Measurements from ENCODE around the gene ETF1.

The ETF1 gene

DNA sequence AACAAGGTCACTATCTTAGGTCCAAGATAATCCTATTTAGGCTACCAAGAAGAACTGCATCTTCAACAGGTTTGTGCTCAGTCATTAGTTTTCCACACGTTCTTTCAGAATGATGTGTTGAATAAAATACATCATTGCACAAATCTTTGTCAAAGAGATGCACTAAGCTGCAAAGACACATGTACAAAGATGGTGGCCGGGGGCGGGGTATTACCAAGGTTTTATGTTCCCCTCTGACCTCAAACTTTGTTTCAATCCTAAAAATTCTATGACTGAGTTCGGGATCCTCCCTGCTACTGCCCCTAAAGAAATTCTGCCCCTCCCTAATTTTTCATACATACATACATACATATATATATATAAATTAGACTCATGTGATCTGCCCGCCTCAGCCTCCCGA is 17.9 kb upstream of the ETF1 start:
- no peak for DNase-seq

DNA sequence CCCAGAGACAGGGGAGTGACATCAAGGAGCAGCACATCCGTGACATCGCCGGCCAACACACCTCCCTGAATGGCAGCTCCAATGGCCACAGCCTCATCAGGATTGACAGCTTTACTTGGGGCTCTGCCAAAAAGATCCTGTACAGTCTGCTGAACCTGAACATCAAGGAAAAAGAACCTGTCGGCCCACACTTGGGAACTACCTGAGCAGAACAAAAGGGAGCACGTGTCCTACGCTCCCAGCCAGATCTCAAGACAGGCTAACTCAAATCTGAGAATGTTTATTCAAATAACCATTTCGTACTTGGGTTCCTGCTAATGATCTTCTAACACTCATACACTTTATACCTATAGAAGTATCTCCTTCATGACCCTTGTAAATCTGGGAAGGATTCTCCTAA is 16.9 kb upstream of the ETF1 start:
- no peak for DNase-seq

DNA sequence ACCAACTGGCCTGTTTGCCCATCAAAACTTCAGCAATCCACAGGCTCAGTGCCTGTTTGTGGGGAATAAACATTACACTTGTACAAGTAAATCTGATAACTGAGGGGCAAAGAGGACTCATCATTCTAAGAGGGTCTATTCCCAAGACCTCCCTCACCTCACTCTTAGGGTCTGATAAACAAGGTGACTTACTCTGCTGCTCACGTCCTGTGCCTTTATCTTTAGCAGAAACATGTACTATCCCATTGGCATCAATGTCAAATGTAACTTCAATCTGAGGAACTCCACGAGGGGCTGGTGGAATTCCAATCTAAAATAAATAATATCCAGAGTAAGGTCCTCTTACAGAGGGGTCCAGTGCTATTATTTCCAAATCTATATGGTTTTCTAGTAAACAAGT is 14.6 kb upstream of the ETF1 start:
- no peak for DNase-seq

DNA sequence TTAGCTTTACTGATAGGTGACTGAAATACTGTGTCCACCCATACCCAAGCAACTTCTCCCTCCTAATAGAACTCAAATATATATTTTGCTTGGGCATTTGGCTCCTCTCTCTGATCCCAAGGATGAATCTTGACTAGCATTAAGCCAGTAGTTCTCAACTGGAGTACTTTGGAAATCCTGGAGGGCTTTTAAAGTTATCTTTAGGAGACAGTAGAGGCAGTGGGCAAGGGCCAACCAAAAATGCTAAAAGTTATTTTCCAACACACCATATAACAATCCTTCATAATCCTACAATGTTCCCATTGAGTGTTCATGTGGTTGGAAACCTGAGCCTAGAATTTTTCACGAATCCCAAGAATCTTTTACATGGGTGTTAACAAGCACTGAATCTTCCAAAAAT is 11.1 kb upstream of the ETF1 start:
- DNase-seq: no peak

DNA sequence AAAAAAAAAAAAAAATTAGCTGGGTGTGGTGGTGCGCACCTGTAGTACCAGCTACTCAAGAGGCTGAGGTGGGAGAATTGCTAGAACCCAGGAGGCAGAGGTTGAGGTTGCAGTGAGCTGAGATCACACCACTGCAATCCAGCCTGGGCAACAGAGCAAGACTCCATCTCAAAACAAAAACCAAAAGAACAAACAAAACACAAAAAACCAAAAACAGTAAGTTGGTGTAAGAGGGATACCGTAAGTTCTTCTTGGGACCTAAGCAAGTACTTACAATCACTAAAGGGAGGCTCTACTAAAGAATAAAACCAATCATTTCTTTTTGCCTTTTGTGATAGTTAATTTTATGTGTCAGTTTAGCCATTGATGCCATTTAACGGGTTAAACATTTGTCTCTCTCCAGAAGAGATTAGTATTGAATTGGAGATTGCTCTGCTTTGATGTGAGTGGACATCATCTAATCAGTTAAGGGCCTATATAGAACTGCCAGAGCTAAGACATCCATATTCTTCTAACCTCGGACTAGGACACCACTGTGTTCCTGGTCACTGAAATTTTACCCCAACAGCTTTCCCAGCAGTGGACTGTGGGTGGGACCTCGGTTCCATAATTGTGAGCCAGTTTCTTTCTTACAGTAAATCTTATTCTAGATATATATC is 10.5 kb upstream of the ETF1 start:
- no peak for DNase-seq

DNA sequence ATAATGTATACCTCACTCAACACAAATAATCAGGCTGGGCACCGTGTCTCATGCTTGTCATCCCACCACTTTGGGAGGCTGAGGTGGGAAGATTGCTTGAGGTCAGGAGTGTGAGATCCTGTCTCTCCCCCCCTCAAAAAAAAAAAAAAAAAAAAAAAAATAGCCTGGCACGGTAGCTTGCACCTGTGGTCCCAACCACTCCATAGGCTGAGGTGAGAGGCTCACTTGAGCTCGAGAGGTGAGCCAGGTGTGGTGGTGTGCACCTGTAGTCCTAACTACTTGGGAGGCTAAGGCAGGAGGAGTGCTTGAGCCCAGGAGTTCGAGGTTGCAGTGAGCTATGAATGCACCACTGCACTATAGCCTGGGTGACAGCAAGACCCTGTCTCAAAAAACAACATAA is 9.6 kb upstream of the ETF1 start:
- DNase-seq: no peak

DNA sequence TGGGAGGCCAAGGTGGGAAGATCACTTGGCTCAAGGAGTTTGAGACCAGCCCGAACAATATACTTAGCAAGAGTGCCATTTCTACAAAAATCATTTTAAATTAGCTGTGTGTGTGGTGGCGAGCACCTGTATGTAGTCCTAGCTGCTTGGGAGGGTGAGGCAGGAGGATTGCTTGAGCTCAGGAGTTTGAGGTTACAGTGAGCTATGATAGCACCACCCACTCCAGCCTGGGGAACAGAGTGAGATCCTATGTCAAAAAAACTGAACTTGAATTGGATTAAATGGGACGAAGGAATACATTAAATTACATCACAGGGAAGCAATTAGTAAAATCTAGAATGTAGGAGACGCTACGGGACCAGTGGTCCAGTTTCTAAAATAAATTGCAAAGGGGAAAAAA is 6.4 kb upstream of the ETF1 start:
- DNase-seq: no peak

DNA sequence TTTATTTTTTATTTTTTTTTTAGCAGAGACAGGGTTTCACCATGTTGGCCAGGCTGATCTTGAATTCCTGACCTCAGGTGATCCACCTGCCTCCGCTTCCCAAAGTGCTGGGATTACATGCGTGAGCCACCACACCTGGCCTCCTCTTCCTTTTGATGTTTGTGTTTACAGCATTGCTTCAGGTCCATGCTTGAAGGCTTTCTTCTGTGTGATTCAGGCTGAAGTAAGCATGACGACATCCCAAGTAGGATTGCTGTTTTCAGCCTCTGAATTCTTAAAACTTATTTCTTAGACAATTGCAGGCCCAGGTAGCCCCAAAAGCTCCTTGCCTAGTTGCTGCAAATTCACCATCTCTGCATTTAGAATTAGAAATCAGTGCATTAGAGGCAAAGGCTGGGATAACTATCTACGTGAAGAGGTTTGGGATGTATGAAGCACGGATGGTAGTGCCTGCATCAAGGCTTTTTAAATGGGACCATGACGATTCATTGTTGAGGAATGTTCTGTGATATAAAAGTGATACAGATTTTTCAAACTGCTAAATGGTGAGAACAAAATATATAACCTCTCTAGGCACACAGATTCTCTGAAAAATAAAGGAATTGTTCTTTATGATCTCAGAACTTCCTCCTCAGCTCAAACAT is 3.0 kb upstream of the ETF1 start:
- no peak for DNase-seq

DNA sequence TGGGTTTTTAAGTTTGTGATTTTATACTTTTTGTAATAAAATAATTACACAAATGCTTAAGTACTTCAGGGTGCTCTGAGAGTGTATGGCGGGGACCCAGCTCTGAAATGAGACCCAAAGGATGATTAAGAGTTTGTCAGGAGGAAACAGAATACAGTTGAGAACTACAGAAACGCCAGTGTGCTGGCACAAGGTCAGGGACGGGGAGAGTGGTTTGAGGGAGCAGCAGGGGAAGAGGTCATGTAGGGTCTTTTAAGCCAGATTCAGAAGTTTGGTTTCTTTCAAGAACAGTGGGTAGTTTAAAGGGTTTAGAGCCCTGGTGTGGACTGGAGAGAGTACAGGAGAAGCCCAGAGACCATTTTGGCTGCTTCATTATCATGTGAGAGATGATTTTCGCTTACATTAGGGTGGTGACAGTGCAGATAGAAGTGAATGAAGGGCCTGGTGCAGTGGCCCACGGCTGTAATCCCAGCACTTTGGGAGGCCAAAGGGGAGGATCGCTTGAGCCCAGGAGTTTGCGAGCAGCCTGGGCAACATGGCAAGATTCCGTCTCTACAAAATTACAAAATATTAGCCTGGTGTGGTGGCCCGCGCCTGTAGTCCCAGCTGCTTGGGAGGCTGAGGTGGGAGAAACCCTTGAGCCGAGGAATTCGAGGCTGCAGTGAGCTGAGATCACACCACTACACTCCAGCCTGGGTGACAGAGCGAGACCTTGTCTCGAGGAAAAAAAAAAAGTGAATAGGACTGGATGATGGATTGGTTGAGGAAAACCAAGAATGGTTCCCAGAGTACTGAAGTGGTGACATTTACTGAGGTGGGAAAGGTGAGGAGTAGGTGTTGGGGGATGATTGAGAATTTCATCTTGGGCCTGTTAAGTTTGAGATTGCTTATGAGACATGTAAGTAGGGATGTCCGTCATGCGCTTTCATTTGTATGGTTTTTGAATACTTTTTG is 1.4 kb upstream of the ETF1 start:
- DNase-seq: no peak

DNA sequence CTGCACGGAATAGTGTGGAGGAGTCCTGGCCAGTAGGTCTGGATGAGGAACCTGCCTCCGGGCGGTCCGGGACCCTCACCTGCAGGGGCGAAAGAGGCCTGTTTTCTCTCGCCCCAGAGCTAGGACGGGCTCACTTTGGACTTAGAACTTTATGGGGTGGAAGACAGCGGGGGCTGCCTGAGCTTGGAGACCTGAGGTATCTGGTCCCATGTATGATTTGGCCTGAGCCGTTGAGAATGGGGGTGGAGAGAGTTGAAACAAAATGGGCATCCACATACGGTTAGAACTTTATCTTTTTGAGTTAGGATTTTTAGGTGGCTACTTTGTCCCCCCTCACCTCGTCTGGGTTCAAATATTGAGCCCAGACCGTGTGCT is 681 bp upstream of the ETF1 start:
- no peak for DNase-seq

DNA sequence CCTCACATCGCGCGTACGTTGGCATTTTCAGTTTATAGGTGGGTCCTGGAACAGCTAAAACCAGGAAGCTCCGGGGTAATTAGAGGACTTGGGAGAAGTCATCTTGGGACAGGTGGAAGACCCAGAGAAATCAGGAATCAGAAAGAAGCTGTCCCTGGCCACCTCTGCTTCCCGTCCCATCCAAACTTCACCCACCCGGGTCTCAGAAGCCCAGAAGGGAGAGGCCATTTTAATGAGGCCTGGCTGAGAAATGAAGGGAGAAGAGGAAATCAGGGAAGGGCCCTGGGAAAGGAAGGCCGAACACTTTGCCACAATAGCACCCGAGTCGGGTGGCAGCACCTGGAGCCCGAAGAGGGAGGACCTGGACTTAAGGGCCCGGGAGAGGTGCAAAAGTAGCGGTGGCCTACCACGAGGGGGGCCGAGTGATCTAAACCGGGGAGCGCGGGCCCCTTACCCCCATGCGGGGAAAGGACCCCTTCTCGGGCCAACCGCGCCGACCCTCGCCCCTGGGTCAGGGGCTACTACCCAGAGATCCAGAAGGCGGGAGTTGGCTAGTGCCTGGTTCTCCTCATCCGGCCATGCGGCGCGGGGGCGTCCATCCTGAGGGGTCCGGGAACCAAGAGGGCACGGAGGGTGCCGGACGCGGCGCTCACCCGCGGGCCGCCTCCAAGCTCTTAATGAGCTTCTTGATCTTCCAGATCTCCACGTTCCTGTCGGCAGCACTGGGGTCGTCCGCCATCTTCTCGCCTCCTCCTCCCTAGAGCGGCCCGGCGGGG is 668 bp downstream of the ETF1 start:
- DNase-seq: no peak

DNA sequence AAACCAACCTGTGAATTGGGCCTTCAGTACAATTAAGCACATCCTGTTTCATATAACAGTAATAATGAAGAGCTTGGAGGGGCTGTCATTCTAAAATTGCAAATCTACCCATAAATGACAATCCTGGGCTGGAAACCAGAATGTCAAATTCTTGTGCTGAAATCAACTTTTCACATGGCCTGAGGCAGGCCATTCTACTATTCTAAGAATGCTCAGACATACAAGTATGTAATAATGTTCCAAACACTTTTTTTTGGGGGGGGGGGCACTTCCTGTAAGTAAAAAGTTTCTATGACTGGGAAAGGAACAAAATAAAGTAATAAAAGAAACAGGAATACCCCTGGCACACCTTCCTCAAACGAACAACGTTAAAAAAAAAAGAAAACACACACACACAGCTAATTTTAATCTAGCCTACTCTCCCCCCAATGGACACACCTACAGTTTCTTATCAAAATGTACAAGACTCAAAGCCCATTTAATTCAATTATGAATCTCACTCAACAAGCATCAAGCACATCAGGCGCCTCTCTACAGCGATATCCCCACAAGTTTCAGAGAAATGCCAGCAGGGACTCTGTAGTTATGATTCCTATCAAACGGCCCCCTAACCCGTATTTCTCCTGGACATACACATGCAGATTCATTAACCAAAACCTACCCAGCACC is 1.4 kb downstream of the ETF1 start:
- DNase-seq: no peak

DNA sequence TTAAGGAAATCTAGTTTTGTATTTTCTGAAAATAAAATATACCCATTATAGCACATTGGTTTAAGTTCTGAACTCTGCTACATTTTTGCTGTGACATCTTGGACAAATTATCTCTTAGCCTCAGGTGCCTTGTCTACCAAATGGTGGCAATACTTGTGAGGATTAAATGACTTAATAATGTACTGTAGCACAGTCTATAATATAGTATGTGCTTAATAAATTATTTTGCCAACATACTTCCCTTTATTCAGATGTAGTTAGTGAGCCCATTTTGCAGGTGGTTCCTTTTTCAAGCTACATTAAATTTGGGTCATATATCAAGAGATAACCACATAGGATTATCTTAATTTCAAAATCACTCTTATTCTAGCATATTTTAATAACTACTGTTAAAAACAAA is 3.2 kb downstream of the ETF1 start:
- no peak for DNase-seq

DNA sequence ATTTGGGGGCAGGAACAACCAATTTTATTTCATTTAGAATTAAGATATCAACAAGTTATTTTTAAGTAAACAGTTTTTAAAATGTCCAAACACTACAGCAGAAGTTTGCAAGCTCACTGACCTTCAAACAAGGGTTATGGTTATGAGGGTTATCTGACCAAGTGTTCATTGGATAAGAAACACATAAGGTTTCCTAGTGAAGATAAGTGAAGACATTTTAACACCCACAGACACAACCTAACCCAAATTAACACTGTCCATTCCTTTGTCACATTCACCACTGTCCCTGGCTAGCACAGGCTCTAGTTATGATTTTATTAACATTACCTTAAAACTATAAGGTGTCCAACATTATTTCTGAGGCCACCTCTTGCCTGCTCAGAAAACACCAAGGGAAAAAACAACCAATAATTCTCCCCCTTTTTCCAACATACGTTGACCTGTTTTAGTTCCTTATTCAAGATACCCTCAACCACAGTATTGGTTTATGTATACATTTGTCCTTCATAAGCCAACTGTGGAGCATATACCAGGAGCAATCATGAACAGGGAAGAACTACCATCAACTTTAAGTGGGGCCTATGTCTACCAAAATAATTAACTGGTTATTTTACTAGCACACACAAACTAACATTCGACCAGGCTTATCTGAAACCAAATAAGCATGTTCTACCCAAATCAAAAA is 4.0 kb downstream of the ETF1 start:
- no peak for DNase-seq

DNA sequence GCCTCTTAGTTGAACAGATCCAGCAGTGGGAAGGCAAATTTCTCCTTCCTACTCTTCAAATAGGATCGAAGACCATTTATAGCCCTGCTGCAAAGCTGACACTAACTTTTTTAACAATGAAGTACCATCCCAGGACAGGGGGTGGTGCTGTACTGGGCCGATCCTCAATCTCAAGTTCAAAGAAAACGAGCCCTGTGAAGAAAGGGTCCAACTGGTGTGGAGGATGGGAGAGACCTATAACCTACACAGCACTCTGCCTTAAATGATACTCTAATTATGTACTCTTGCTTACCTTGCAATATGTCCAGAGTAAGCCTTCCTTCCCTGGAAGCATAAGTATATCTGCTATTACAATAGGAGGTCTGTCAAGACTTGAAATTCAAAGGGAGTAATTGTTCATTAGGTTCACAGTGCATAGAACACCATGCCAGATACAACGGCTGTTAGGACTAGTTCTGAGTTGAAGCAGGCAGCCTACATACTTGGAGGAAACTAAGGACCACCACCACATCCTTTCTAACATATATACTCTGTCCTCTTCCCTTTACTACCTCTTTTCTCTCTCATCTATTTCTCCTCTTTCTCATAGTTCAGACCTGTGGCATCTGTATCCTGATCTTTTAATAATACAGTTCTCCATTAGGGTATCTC is 6.2 kb downstream of the ETF1 start:
- DNase-seq: no peak

DNA sequence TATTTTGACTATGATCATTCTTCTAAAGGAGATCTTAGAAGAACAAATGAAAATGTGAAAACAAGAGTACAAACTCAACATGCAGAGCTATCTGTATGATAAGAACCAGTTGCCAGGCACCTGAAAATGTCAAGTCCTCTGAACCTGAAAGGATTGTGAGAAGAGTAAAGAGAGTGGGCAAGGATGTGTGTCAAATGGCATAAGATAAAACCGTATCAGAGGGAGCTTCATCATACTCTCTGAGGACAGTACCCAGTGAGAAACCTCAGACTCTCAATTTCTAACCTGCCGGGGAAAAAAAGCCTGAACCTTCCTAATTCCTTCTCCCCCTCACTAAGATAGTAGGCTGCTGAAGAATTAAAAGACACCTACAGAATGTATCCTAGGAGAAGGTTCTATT is 6.8 kb downstream of the ETF1 start:
- DNase-seq: no peak

DNA sequence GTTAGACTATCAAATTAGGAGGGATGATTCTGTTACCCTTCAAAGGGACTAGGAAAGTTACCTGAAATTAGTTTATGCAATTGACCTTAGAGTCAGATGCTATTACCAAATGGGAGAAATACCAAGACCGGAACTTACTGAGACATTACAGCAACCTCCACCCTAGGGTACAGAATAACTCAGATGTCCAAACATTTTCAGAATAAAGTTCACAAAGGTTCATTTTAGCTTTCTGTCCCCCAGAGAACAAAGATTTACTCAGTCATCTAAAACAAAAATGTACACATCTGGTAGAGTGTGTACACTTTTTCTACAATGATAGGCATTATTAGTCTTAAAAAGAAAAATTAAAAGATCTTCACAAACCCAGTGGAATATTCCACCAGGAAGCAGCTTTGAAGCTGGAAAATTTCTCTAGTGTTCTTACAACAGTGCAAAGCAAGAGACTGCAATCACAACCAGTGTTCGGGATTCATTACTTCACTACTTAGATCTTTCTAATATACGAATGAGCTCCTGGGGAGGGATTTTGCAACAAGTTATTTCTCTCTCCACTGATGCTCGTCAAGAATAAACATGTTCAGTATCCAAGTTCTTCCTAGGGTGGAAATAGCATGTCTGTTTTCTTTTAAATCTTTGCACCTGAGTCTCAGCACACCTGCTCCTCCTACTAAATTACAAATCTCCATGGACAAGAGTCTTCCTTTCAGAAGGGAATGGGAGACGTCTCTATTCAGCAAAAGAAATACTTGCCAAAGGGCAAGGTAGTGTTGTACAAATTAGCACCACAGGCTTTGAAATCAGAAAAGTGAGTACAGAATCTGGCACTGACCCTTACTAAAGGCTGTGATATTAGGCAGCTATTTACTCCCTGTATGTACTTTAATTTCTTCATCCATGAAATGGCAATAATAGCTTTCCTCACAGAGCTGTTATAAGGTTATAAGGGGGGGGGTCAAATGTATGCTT is 8.8 kb downstream of the ETF1 start:
- DNase-seq: no peak

DNA sequence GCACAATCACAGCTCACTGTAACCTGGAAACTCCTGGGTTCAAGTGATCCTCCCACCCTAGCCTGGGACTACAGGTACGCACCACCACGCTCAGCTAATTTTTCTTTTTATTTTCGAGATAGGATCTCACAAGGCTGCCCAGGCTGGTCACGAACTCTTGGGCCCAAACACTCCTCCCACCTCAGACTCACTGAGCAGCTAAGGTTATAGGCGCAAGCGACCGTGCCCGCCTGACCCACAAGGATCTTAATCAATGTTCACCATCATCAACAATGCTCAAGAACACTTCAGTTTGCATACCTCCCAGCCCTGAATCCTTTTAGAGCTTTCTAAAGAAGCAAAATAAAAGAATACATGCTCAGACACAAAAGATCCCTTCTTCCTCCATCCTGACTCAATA is 13.2 kb downstream of the ETF1 start:
- DNase-seq: no peak

DNA sequence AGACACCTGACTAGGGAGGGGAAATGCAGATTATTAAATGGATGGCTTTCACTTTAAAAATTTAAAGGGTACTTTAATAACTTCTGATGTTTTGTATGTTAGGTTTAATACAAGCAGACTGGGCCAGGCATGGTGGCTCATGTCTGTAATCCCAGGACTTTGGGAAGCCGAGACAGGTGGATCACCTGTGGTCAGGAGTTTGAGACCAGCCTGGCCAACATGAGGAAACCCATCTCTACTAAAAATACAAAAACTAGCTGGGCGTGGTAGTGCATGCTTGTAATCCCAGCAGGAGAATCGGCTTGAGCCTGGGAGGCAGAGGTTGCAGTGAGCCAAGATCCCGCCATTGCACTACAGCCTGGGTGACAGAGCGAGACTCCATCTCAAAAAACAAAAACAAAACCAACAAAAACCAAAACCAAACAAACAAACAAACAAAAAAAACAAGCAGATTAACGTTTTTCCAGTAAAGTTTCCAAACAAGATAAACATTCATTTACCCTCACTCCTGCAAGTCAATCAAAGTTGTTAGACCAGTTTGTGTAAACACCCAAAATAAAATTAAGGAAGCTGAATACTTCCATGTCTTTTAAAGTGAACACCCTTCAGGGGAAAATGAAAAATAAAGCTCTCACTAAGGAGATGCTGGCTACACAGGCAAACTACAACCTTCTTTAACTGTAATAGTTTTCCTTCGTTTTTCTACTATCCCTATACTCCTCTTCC is 14.1 kb downstream of the ETF1 start:
- DNase-seq: no peak

DNA sequence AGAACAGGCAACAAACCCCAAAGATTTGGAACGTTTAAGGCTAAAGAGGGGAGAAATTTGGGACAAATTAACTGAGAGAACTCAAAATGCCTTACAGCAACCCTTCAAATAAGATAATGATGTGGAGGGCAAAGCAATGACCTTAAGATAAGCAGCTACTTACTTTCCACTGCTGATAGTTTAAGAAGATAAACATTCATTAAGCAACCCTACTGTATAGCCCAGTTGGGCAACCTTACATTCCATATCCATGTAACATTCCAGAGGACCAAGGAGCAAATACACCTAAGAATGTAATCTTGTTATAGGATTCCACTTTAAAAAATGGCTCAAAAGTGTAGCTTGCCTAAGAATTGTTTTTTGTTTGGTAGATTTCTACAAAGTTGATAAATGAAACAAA is 14.8 kb downstream of the ETF1 start:
- DNase-seq: no peak
